K562 (cell line): ENCODE data around the gene SOCS3. TPM values are rescaled to one million over a fixed set of nuclear protein-coding genes. Genes with fewer than 3 reads are reported as not detected.
A peak's percentile ranks its signal among the peaks of the same experiment; 100 is the strongest.

ENCODE experiments used
- ARID2 ChIP-seq: fragments of 450-650 bp; IDR thresholded peaks from 2 replicates; pipeline ENCODE4 v1.6.1; 2017; ENCODE audit warnings: antibody characterized with exemption, mild to moderate bottlenecking
- BACH1 ChIP-seq: fragments of 200-800 bp; sonication (Bioruptor generic); IDR thresholded peaks from 2 replicates; pipeline ENCODE4 v1.6.1; 2016; ENCODE audit warnings: missing genetic modification characterization, missing compliant biosample characterization
- CREBBP ChIP-seq: IDR thresholded peaks from one replicate; pipeline ENCODE4 v1.6.1; 2012; ENCODE audit warnings: low read depth, mild to moderate bottlenecking, control low read depth, inconsistent platforms, low read length
- ELF4 ChIP-seq: fragments of 450-650 bp; formaldehyde crosslinking; IDR thresholded peaks from 2 replicates; pipeline ENCODE4 v1.4.0; 2022; ENCODE audit warnings: missing genetic modification characterization
- ETS1 ChIP-seq: conservative IDR thresholded peaks from 2 replicates; pipeline ENCODE4 v1.6.1; 2011; ENCODE audit warnings: low read depth, mild to moderate bottlenecking, low read length; ENCODE audit not compliant: control insufficient read depth
- KAT8 ChIP-seq: fragments of 450-650 bp; IDR thresholded peaks from 2 replicates; pipeline ENCODE4 v1.6.1; 2016; ENCODE audit warnings: low read depth, mild to moderate bottlenecking
- RERE ChIP-seq: sonication (generic); formaldehyde crosslinking; IDR thresholded peaks from 2 replicates; pipeline ENCODE4 v1.8.0; 2023; ENCODE audit warnings: missing genetic modification reagents, mild to moderate bottlenecking, borderline replicate concordance
- SIRT6 ChIP-seq: IDR thresholded peaks from one replicate; pipeline ENCODE4 v1.6.1; 2012; ENCODE audit warnings: low read depth, mild to moderate bottlenecking, control low read depth, inconsistent platforms, low read length, moderate library complexity
- SMAD3 ChIP-seq: fragments of 450-650 bp; formaldehyde crosslinking; conservative IDR thresholded peaks from 2 replicates; pipeline ENCODE4 v1.4.0; 2020; ENCODE audit warnings: mild to moderate bottlenecking
- SMARCA5 ChIP-seq: fragments of 450-650 bp; IDR thresholded peaks from 2 replicates; pipeline ENCODE4 v1.6.1; 2016
- SMARCE1 ChIP-seq: fragments of 450-650 bp; IDR thresholded peaks from 2 replicates; pipeline ENCODE4 v1.7.1; 2016; ENCODE audit warnings: mild to moderate bottlenecking
- SRSF7 ChIP-seq: fragments of 200-400 bp; formaldehyde crosslinking; optimal IDR thresholded peaks from 2 replicates; pipeline ENCODE3; 2017; ENCODE audit warnings: mild to moderate bottlenecking, low read depth, low read length
- ZNF232 ChIP-seq: sonication (generic); formaldehyde crosslinking; IDR thresholded peaks from 2 replicates; pipeline ENCODE4 v1.8.0; 2022; ENCODE audit warnings: mild to moderate bottlenecking, missing genetic modification reagents
- polyA plus RNA-seq, 8 experiments: library from polyadenylated mRNA; depleted of rRNA in 4 of 8; stranded (reverse) in 5 of 8; unstranded in 3 of 8; fragments of >200 nt; fragmentation: Nextera tagmentation in 2 of 8; fragmentation: Illumina TruSeq in 1 of 8; extraction: Ambion mirVana in 2 of 8; extraction: Trizol in 1 of 8; gene quantifications; 2 replicates each; pipeline versions ENCODE4 v1.2.1 to v1.2.3, GENCODE V29; 2011 to 2014; ENCODE audit warnings: inconsistent platforms in 1 of 8, missing spikeins in 1 of 8
- total RNA-seq, 7 experiments: library from RNA; depleted of rRNA in 6 of 7; stranded (reverse); fragments of >200 nt in 6 of 7; fragmentation: Illumina TruSeq in 2 of 7; extraction: Trizol in 2 of 7; gene quantifications; 2 replicates each; pipeline versions ENCODE4 v1.2.1 to v1.2.3, GENCODE V29; 2011 to 2021; ENCODE audit warnings: low replicate concordance in 1 of 7

The SOCS3 gene
- total and polyA plus RNA-seq, 9 of the 15 experiments (the other 6 are each of a cell fraction or from before 2014, with no cell fraction given), result 0.56 to 38.9 (median 13.7) TPM

- TF ChIP-seq RERE (CRISPR knock-in tag), result no peak
- TF ChIP-seq SMARCA5, result no peak
- TF ChIP-seq ARID2, result no peak
- TF ChIP-seq BACH1 (tag), result no peak
- no peak for TF ChIP-seq SMAD3 (CRISPR knock-in tag)
- no peak for TF ChIP-seq ELF4 (CRISPR knock-in tag)
- no peak for TF ChIP-seq SIRT6
- TF ChIP-seq KAT8, result no peak
- peak; percentile 54; the same call in 1 of the 2 replicates for TF ChIP-seq ETS1
- TF ChIP-seq ZNF232 (CRISPR knock-in tag), result no peak
- TF ChIP-seq SRSF7, result no peak
- TF ChIP-seq CREBBP, result no peak
- TF ChIP-seq SMARCE1, result no peak
Observed at GRCh38 chr17:78313735-78314648, 45.9 kb downstream of the SOCS3 start (continued).
